ENCODE measurements around the gene MAPK7.

MAPK7 gene

DNA sequence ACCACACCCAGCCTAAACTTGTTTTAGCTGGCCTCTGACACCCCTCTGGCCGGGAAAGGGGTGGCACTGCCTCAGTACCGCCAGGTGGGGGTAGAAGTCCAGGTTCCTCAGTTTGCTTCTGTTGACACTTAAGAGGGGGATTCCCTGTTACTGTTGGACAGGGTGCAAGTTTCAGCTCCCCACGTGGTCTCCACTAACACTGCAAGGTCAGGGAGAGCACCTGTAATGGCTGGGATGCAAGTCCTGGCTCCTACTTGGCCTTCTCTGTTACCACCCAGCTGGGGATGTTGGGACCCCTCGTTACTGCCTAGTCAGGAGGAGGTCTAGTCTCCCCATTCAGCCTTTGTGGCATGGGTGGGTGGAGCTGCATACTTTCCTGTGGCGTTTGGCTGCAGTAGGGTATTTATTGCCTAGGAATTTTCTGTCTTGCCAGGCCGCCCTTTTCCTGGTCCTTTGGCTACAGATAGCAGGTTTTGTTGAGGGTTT, 19.3 kb downstream of the MAPK7 start:
- Histone ChIP-seq H3K9me3 (no peaks in the 10 kb centered on the region), H3K4me1 (ENCODE audit: control insufficient read depth in 1 of 2, insufficient read depth in 1 of 2, low read depth in 1 of 2, low read length in 1 of 2) (peaks cover 6 to 8% of the 10 kb centered on the region in 2 experiments), H3K27ac (no peak overlapping the region), H3K27me3 (no peaks in the 10 kb centered on the region), H3K36me3 (no peaks in the 10 kb centered on the region), H3K4me3 (ENCODE audit: low read depth in 1 of 2, low read length in 1 of 2) (no peak overlapping the region)
- TF ChIP-seq, protein P1, sequence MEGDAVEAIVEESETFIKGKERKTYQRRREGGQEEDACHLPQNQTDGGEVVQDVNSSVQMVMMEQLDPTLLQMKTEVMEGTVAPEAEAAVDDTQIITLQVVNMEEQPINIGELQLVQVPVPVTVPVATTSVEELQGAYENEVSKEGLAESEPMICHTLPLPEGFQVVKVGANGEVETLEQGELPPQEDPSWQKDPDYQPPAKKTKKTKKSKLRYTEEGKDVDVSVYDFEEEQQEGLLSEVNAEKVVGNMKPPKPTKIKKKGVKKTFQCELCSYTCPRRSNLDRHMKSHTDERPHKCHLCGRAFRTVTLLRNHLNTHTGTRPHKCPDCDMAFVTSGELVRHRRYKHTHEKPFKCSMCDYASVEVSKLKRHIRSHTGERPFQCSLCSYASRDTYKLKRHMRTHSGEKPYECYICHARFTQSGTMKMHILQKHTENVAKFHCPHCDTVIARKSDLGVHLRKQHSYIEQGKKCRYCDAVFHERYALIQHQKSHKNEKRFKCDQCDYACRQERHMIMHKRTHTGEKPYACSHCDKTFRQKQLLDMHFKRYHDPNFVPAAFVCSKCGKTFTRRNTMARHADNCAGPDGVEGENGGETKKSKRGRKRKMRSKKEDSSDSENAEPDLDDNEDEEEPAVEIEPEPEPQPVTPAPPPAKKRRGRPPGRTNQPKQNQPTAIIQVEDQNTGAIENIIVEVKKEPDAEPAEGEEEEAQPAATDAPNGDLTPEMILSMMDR (IDR thresholded peaks at IDR 0.05) = no peak

GRCh38 chr17:19398301-19399181, 20.2 kb downstream of the MAPK7 start:
- Histone ChIP-seq H3K4me3 (ENCODE audit: low read depth in 1 of 2, low read length in 1 of 2) (no peak overlapping the region), H3K36me3 (no peaks in the 10 kb centered on the region), H3K27ac (no peak overlapping the region), H3K9me3 (no peaks in the 10 kb centered on the region), H3K4me1 (ENCODE audit: control insufficient read depth in 1 of 2, insufficient read depth in 1 of 2, low read depth in 1 of 2, low read length in 1 of 2) (peaks cover 6 to 8% of the 10 kb centered on the region in 2 experiments), H3K27me3 (no peaks in the 10 kb centered on the region)
- TF ChIP-seq, protein P1 (IDR thresholded peaks at IDR 0.05) = no peak

DNA sequence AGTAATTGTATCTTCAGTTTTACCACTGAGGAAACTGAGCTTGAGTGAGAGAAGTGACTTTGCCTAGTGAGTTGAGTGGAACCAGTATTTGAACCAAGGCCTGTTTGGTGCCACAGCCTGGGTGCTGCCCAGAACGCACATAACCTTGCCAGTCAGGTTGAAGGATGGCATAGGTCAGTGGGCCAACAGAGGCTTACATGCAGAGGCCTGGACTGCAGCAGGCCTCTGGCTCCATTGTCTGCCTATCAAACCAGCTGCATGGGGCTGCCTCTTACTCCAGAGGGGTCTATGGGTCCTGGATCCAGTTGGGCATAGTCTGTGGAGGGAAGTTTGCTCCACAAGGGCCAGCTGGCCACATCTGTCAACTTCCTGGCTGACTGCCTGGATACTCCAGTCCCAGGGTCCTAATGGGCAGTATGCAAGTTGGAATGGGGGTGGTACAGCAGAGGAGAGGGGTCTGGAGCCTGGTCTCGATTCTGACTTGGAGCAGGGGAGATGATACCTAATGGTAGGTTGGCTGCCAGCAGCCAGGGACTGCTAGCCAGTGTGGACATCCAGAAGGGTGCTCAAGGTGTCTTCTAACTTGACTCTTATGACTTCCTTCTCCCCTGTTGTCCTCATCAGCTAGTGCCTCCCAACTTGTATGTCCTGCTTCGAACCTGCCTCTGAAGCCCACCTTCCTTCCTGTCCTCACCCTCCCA, 21.6 kb downstream of the MAPK7 start:
- H3K4me3 ChIP-seq (ENCODE audit: low read depth in 1 of 2, low read length in 1 of 2) = no peak overlapping the region
- H3K27me3 ChIP-seq = no peaks in the 10 kb centered on the region
- H3K36me3 ChIP-seq = no peaks in the 10 kb centered on the region
- TF ChIP-seq, protein P1 (IDR thresholded peaks at IDR 0.05) = no peak
- H3K9me3 ChIP-seq = no peaks in the 10 kb centered on the region
- no peak overlapping the region for H3K27ac ChIP-seq
- H3K4me1 ChIP-seq (ENCODE audit: control insufficient read depth in 1 of 2, insufficient read depth in 1 of 2, low read depth in 1 of 2, low read length in 1 of 2) = peaks cover 6 to 8% of the 10 kb centered on the region in 2 experiments

DNA sequence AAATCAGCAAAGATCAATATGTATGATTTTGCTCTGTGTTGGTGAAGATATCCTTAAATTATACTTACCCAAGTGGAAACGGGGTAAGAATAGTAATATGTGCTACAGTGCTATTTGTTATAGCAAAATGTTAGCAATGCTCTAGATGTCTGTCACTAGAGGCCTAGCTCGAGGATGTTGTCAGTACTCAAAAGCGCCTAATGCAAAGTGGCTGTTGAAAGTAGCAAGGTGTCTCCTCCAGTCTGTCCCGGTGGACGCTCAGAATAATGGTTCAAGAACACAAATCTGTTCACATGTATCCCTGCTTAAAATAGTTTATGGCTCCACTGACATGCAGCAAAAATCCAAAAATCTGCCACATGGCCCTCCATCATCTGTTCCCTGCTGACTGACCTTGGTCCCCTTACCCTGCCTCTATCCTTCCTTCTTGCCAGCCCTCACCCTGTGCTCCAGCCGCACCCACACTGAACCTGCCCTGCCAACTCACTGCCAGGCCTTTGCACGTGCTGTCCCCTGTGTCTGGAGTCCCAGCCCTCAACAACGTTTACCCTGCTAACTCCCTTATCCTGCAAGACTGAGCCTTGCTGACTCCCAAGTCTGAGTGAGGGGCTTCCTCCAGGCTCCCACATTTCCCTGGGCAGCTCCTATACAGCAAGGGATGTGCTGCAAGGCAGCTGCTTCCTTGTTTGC, 23.2 kb downstream of the MAPK7 start:
- Histone ChIP-seq H3K27ac (no peak overlapping the region), H3K9me3 (no peaks in the 10 kb centered on the region), H3K36me3 (no peaks in the 10 kb centered on the region), H3K27me3 (no peaks in the 10 kb centered on the region), H3K4me3 (ENCODE audit: low read depth in 1 of 2, low read length in 1 of 2) (no peak overlapping the region), H3K4me1 (ENCODE audit: control insufficient read depth in 1 of 2, insufficient read depth in 1 of 2, low read depth in 1 of 2, low read length in 1 of 2) (peaks cover 6 to 8% of the 10 kb centered on the region in 2 experiments)
- TF ChIP-seq, protein P1 (IDR thresholded peaks at IDR 0.05) = no peak

DNA sequence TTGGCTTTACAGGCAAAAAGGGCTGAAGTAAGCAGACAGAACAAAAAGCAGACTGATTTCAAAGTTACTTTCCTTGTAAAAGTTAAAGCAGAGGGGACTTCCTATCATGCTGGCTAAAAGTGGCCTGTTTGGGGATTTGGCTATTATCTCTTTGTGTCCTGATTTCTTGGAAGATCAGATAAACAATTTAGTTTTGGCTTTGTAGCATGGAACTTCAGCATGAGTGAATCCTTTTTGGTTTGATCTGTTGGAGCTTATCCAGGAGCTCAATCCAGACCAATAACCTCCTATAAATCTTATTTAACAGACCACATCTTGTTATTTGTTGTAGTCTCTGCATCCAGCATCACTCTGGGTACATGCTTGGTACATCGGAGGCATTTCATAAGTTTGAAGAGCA, 23.9 kb downstream of the MAPK7 start:
- Histone ChIP-seq H3K36me3 (no peaks in the 10 kb centered on the region), H3K27ac (no peak overlapping the region), H3K4me3 (ENCODE audit: low read depth in 1 of 2, low read length in 1 of 2) (no peak overlapping the region), H3K27me3 (no peaks in the 10 kb centered on the region), H3K9me3 (no peaks in the 10 kb centered on the region), H3K4me1 (ENCODE audit: control insufficient read depth in 1 of 2, insufficient read depth in 1 of 2, low read depth in 1 of 2, low read length in 1 of 2) (peaks cover 6 to 8% of the 10 kb centered on the region in 2 experiments)
- TF ChIP-seq, protein P1 (IDR thresholded peaks at IDR 0.05) = no peak
